GM19328 (cell line): ENCODE measurements around the gene TANC1.

Experiments used
- ATAC-seq: cut with Tn5 transposase; IDR thresholded peaks from one replicate; pipeline ENCODE4 v1.9.1; 2021; ENCODE audit warnings: mild to moderate bottlenecking, moderate library complexity; ENCODE audit not compliant: unreplicated experiment

Gene TANC1

DNA sequence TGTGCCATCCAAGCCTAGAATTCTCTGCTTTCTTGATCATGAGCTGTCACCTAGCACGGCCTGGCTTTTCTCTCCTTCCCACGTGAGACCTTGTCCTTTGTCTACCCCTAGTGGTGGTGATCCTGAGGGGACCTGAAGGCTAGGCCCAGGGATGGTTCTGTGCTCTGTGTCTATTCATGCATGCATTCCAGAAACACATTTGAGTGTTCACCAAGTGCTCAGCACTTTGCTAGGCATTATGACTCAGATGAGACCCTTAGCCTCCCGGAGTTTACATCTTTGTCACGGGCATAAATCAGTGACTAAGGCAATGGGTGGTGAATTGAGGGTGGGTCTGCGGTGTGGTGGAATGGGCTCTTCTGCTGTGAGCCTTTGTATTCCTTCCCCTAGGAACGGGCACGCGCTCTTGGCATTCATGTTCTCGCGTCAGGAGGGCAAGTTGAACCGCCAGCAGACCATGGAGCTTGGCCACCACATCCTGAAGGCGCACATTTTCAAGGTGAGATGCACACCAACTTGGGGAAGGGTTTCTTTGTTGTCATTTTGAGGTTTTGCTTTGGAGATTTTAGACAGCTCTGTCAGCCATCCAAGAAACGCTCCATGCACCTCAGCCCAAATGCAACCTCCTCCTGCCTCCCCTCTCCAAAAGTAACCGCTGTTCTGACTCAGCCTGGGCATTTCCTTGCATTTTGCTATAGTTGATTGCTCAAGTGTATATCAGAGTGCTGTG is 217.1 kb downstream of the TANC1 start:
- peak; percentile 56 for ATAC-seq

DNA sequence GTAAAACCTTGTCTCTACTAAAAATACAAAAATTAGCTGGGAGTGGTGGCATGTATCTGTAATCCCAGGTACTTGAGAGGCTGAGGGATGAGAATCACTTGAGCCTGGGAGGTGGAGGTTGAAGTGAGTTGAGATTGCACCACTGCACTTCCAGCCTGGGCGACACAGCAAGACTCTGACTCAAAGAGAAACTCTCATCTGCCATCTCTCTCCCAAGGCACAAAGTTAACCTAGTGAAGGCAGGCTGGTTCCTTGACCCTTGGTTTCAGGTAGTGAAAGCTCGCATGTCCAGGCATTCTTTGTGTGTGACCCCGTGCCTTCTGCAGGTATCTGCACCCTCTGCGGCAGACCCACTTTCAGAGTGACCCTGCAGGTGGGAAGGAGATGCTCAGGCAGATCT is 218.0 kb downstream of the TANC1 start:
- ATAC-seq = no peak

DNA sequence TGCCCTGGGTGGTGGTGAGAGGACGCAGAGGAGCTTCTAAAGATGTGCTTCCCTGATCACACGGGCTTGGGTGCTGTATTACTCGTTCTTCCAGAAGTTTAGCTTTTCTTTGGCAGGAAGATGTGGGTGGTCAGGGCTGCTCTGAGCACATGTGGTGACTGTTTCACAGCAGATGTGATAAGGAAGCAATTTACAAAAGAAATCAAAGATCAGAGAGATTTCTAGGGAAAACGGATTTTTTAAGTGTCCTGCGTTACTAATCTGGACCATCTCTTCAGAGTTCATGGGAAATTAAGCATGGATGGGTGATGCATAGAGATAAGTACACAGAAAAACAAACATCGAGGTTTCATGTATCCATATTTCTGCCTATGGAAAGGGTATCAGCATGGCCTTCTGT is 218.7 kb downstream of the TANC1 start:
- ATAC-seq = no peak

DNA sequence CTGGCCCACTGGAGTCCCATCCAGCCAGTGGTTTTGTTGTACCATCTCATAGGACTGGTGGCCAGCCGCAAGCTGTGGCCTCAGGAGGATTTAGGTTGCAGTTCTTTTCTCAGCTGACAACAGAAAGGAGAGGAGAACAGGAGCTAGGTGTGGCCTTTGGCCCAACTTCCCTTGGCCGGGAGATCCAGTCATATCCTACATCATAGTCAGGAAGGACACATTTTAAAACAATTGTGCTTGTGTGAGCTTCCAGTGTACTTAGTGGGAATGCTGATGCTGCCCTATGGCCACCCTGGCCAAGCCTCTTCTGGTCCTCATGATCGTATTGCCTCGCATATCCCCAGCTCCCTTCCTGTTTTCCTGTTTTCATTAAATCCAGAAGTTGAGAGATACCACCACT is 220.0 kb downstream of the TANC1 start:
- ATAC-seq = no peak

DNA sequence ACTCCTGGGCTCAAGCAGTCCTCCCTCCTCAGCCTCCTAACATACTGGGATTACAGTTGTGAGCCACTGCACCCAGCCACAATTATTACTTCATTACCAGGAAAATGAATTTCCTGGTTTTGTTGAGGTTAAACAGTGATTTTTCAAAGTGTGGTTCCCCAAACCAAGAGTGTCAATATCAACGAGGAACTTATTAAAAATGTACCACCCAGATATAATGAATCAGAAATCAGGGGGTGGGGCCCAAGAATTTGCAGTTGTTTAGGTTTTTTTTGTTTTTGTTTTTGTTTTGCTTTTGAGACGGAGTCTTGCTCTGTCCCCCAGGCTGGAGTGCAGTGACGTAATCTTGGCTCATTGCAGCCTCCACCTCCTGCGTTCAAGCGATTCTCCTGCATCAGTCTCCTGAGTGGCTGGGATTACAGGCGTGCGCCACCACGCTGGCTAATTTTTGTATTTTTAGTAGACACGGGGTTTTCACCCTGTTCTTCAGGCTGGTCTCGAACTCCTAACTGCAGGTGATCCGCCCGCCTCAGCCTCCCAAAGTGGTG is 224.0 kb downstream of the TANC1 start:
- ATAC-seq = no peak

DNA sequence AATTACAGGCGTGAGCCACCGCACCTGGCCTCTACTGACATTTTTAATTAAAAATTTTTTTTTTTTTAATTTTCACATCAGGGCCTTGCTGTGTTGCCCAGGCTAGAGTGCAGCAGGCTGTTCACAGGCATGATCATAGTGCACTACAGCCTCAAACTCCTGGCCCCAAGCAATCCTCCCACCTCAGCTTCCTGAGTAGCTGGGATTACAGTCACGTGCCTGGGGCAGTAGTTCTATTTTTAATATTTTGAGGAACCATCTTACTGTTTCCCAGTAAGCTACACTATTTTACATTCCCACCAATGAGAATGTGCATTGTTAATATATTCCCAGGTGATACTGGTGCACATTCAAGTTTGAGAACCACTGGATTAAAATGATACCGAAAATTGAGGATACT is 225.4 kb downstream of the TANC1 start:
- ATAC-seq = no peak

DNA sequence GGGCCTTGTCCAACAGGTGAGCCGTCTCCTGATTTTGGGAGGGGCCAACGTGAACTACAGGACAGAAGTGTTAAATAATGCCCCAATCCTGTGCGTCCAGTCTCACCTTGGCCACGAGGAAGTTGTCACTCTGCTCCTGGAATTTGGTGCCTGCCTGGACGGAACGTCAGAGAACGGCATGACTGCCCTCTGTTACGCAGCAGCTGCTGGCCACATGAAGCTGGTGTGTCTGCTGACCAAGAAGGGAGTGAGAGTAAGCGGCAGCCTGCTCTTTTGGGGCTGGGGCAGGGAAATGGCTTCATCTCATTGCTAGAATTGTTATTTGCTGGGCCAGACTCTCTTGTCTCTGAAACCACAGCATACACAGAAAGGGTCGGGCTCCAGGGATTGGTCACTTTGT is 225.8 kb downstream of the TANC1 start:
- ATAC-seq = no peak

DNA sequence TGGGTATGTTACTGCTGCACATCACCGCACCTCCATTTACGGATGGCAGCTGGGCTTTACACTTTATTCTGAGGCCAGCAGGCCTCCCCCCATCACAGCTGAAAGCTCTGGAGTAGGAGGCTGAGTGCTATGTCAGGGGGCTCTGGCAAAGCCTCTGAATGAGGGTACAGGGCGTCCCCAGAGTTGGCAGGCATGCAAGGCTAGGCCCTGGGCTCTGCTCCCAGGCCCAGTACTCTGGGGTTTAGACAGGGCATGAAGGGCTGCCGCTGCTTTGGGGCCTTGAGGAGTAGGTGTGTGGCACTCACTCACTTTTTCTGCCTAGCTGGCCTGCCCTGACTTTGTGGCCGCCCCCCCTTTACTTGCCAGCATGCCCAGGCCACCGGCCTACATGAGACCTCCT is 227.3 kb downstream of the TANC1 start:
- ATAC-seq = no peak

DNA sequence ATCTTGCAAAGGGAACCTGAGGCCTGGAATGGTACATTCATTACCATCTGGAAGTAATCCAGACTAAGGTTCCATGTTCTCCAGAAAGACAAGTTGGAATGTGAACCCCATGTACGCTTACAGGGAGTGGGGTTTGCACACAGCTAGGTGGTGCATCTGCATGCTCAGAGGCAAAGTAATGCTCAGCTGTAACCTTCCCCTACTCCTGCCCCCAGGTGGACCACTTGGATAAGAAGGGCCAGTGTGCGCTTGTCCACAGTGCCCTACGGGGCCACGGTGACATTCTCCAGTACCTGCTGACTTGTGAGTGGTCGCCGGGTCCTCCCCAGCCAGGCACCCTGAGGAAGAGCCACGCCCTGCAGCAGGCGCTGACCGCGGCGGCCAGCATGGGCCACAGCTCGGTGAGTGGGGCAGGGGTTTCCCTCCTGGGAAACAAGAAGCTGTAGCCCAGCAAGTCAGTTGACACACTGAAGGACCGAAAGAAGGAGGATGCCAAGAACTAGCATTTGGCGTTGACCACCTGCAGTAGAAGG is 228.0 kb downstream of the TANC1 start:
- ATAC-seq = no peak

DNA sequence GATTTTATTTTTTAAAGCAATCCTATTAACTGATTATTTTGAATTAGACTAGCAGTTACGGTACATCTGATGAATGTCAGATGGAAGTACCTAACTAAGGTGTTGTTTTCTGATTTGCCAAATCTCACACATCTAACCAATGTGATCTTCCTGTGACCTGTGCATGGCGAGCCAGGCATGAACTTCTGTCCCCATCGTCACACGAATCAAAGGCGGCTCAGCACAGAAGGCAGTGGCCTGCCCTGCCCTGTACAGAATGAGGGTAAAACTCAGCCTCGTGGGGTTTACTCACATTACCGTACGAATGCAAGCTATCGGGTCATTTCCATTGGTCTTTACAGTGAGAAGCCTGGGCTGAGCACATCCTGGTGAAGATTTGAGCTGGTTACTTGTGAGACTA is 230.8 kb downstream of the TANC1 start:
- no peak for ATAC-seq

DNA sequence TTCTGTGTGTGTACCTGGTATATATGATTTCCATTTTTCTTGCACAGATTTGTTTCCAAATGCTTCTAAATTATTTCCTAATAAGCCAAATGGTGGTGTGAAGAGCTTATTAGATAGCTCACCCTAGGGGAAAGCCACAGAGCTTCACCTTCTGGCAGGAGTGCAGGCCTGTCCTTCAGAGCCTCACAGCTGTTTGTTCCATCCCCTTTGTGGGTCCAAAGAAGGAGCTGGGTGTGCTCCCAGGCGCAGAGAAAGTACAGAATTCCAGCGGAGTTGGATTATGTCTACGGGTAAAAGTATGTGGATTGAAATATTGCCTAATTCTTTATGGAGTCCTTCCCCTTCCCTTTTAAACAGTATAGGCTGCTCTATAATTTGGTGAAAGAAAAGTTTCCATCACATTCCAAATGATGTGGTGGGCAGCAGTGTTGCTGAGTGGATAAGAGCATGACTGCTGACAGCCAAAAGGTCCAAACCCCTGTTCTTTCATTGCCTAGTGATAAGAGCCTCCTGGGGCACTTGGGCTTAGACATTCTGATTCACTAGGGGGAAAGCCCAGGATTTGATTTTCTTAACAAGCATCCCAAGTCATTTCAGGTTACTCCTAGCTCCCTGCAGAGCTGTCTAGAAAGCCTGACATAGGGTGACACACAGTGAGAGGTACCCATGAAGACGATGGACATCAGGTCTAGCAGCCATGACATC is 231.5 kb downstream of the TANC1 start:
- ATAC-seq = no peak

DNA sequence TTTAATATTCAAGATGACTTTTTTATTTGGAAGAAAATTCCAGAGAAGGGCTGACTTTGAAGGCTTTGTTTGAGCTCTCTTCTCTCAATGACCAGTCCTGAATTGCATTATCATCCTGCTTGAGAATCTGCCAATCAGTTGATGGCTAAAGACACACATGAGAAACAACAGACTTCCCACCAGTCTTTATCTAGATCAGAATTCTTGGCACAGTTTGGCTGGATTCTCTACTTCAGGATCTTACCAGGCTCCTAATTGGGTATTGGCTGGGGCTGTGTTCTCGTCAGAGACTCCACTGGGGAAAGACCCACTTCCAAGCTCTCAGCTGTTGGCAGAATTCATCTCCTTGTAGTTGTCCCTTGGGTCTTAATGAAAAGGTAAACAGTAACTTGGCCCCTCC is 232.1 kb downstream of the TANC1 start:
- no peak for ATAC-seq

DNA sequence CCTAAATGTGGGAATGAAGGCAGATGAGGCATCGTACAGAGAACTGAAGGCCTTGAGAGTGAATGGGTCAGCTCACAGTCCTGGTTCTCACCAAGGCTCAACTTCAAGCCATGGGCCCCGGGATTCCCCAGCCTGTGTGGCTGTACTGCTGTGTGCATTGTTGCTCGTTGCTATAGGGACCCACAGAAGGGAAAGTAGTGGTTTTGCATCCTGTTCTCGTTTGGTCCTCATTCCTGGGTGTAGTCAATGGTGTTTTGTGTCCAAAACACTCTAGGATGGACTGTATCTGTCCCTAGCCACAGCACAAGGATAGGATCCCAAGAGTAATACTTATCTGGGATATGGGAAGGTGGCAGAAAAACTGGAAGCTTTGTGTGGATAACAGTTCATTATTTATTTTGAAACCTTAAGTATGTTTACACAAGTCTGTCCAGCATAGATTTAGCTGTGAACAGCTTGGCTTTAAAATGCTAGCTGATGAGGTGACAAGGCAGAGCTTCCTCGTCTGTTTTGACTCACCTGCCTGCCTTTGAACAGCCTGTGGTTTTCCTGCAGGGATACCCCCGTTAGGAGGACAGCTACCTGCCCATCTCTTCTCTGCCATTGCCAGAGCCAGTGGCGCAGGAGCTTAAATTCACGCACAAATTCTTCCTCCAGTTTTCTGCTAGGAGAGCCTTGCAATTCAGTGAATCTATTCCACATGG is 233.1 kb downstream of the TANC1 start:
- ATAC-seq = peak; percentile 85

DNA sequence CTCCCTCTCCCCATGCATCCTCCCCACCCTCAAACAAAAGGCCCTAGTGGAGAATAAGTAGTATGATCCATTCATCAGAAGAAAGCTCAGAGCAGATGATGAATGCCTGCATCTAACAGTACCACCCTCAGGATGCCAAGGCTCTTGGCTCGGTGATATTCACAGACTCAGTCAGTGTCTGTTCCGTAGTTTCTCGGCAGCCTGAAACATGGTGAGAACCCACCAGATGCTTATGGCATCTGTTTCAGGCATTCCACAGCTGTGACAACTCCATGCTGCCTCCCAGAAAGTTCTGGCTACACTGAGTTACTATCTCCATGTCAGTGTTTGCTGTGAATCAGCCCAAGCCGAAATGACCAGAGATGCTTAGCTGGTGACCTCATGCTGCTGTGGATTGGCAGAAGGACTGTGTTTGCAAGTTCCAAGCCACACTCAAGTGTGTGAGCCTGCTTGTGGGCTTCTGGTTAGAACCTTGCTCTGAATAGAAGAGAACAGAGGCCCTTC is 234.2 kb downstream of the TANC1 start:
- ATAC-seq = no peak

DNA sequence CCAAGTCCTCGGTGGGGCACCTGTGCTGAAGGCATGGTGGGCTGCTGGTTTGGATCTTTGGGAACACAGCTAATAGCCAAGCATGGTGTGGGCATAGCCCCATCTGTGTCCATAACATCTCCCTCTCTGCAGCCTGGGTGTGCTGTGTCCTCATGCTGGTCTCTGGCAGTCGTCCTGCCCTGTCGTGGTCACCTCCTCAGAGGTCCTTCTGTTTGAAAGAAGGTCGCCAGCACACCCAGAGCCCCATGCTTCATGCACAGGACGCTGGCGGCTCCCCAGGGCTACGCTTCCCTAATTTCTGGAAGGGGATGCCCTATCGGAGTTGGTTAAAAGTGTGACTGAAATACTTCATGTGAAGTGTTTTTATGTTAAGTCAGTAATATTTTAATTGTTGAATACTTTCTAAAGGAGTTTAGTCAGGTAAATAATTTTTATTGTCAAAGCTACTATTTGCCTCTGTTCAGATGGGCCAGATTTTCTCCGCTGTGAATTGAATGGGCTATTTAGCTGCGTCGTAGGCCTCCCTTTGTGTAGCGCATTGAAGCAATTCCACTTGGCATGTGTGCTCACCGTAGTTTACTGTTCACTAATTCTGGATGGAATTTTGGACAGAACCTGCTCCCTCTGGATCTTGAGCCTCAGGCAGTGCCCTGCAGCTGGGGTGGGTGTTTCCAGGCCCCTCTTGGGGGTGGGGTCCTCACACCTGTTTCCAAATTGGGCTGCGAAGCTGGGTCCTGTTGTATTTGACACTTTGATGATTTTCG is 236.1 kb downstream of the TANC1 start:
- ATAC-seq = no peak

DNA sequence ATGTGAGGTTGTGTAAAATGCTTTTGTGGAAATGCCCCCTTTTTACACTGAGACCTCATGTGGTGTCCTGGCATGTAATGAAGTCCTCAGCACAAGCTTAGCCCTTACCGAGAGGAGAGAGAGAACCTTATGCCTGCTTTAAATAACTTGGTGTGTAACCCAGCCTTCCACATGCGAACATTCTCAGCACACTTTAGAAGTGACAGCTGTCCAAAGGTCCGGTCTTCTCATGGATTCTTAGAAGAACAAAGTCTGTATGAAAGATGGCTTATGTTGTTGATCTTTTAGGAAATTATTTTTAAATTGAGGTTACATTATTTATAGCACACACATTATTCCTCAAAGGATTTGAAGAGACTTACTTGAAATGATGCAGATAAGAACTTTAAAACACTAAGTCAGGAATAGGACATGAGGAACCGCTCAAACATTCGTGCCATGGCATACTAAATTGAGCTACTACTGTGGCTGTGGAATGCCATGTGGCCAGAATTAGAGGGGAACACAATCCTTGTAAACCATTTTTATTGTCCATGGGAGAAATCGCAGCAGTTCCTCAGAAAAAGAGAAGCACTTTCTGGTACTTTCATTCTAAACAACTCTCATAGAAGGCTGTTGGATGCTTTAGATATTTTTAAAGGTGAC is 238.4 kb downstream of the TANC1 start:
- ATAC-seq = no peak

DNA sequence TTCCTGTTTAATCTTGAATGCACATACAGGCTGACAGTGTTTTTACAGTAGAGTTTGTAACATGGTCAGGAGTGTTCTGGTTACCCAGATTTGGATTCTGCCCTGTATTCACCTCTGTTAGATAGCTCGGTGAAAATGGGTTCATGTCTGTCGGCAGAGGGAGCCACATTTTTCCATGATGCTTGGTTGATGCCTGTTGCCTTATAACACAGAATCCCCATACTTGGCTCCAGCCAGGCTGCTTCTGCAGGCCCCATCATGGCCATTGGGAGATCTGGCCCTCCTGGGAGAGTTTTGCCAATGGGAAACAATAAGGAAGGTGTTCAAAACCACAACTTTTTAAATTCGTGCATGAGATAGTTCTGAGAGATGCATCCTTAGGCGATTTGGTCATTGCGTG is 240.0 kb downstream of the TANC1 start:
- ATAC-seq = no peak

DNA sequence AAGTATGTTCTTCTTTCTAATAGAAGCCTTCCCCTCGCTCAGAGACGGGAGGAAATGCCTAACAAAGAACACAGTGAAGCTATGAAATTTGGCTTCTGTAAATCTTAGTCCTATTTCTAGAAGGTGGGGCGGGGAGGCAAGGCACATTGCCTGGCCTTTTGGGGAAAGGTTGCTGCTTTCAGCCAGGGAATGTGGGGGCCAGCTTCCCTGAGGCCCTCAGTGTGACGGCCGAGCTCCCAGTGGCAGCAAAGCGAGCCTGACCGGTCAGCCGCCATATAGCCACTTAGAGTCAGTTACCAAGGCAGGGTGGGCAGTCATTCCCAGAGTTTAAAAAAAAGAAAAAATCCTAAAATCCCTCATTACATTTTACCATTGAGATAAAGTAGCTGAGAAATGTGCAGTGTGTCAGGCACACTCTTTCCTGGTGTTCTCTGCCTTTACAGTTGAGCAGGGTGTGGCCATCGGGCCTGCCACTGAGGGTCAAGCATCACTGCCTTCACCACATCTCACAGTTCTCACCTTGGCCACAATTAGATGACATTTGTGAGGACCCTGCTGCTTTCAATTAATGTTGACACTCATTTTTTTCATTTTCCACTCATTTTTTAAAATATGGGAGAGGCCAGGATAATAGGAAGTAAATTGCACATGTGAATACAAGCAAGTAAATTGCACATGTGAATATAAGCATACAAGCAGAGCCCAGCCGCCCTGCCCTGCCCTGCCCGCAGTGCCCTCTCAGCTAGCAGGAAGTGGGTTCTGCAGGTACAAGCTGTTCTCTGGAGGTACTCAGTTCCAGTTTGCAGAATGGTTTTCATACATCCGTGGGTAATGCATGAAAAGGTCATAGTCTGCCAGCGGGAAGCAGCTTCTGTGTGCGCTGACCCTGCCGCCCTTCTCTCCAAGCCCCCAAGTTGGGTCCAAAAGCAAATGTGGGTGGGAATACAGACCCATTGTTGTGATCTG is 241.2 kb downstream of the TANC1 start:
- ATAC-seq = peak; percentile 52
